Mesenteric fat pad (tissue), 1 donor: ENCODE results near the gene AEBP1. TPM values are rescaled to one million over a fixed set of nuclear protein-coding genes. Genes with fewer than 3 reads are reported as not detected.

ENCODE experiments used
- DNase-seq: peaks from one replicate; pipeline ENCODE4 v3.0.0-alpha.2; 2020; ENCODE audit warnings: low spot score
- total RNA-seq: library from RNA; stranded (reverse); fragmentation: NEBNext Ultra II Directional; extraction: Animal tissue kit (Norgen Biotek cat#: 25700); gene quantifications from one replicate; pipeline ENCODE4 v1.2.1, GENCODE V29; 2021
- donor health status: DM: yes; HTN: yes; CAD: no.

AEBP1 gene
- total RNA-seq, 1 donor from 2014 or later, result 267 TPM

DNA sequence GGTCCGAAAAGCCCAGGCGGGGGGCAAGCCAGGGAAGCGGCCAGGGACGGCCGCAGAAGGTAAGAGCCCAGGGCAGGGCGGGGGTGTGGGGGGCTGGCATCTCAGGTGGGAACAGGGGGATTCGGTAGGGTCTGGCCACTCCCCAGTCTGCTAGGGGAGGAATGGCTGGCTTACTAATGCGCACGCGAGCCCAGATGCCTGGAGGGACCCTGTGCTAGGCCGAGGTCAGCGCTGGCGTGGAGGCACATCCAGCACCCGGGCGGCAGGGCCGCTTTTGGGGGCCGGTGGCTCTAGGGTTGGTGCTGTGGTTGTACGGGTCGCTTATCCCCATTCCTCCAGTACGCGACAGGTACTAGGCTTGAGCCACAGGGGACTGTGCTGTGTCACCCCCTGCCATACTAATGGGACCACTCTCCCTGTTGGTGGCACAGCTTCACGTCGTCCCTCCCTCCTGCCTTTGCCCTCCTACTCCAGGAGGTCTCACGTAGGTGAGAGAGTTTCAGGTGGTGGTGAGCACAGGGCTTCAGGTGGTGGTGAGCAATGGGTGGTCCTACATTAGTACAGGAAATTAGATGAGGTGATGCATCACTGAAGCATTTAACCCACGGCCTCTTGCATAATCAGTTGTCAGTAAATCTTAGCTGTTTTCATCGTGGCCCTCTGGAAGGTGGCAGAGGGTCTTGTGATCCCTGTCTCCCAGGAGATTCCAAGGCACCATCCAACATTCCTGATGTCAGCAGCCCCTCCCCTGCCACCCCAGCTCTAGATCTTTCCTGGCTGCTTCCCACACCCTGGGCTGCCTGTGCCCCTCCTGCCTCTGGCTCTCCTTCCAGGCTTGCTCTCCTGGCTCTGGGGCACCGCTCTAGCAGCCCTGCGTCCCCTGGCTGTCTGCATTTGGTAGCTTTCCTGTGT, 971 bp downstream of the AEBP1 start:
- no peak for DNase-seq

DNA sequence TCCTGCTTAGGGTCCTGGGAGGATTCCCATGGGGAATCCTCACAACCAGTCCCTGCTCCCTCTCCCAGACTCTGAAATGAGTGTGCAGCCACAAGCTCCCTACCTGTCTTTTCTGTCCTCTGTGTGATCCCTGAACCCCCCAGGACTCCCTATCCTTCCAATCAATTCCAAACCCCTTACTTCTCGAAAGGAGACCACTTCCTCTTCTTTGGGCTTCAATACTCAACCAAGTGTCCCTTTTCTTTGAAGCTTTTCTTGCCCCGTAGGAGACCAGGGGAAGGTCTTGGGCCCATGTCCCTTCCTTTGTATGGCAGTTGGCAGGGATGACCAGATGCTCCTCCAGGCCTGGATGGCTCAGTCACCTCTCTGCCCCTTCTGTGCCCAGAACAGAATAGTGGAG, 1.7 kb downstream of the AEBP1 start:
- no peak for DNase-seq

DNA sequence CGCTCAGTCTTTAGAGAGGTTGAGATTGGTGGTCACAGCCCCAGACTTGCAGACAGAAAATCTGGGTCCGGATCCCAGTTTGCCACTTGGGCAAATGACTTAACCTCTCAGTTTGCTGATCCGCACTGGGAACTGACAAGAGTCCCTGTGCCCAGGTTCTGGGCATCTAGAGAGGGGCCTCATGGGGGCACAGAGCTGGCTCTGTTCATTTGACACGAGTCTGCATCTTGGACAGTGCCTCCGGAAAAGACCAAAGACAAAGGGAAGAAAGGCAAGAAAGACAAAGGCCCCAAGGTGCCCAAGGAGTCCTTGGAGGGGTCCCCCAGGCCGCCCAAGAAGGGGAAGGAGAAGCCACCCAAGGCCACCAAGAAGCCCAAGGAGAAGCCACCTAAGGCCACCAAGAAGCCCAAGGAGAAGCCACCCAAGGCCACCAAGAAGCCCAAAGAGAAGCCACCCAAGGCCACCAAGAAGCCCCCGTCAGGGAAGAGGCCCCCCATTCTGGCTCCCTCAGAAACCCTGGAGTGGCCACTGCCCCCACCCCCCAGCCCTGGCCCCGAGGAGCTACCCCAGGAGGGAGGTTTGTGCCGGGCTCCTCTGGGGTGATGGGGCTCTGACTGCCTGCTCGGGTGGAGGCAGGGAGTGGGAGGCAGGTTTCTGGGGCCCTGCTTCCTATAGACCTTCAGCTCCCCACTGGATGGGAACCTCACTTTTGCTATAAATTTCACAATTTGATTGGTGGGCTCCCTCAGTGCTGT, 2.3 kb downstream of the AEBP1 start:
- DNase-seq, result no peak

DNA sequence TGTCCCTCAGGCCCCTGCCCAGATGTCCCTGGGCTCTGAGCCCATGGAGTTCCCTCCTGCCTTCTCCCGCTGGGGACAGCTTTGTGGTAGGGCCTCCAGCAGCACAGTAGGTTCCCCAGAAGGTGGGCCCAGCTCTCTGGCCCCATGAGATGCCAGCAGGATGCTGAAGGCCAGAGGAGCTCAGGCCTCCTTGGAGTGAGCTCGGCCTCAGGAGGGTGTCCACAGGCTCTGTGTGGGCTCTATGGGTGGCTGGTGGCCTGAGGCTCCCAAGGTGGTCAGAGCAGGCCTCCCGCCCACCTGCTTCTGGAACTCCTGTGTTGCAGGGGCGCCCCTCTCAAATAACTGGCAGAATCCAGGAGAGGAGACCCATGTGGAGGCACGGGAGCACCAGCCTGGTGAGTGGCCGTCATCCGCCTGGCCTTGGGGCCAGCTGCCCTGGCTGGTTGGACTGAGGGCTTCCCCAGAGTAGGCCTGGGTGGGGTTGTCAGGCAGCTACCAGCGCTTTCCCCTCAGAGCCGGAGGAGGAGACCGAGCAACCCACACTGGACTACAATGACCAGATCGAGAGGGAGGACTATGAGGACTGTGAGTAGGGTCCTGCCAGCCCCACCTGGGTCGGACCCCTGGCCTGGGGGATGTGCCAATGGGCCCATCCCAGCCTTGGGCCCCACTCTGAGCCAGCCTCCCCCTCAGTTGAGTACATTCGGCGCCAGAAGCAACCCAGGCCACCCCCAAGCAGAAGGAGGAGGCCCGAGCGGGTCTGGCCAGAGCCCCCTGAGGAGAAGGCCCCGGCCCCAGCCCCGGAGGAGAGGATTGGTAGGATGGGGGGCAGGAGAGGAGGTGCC, 3.2 kb downstream of the AEBP1 start:
- DNase-seq, result no peak

DNA sequence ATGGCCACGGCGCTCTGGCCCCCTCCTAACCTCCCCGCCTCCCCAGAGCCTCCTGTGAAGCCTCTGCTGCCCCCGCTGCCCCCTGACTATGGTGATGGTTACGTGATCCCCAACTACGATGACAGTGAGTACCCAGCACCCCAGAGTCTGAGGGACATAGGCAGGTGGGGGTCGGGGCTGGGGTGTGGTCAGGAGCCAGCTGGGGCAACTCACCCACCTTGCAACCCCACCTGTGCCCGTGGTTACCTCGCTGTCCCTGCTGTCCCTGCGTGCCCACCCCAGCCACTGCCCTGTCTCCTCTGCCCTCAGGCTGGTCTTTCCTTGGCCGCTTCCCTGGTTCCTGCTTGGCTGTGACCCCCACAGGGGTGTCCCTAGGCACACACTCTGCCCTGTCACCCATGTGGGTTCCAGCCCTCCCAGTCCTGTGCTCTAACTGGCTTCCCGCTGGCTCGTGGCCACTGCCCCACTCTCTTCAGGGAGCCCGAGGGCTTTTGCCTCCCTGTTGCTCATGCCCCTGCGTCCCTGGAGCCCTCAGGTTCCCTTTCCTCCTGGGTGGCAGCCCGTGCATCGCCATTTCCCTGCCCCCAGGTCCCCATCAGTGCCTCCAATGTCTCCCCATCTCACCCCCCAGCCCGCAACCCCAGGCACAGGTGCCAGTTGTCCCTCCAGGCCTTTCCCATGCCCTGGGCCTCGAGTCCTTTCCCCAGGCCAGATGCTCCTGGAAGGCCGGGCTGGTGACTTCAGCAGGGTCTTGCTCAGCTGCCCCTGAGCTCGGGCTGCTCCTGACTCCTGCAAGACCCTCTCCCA, 4.0 kb downstream of the AEBP1 start:
- DNase-seq, result no peak

DNA sequence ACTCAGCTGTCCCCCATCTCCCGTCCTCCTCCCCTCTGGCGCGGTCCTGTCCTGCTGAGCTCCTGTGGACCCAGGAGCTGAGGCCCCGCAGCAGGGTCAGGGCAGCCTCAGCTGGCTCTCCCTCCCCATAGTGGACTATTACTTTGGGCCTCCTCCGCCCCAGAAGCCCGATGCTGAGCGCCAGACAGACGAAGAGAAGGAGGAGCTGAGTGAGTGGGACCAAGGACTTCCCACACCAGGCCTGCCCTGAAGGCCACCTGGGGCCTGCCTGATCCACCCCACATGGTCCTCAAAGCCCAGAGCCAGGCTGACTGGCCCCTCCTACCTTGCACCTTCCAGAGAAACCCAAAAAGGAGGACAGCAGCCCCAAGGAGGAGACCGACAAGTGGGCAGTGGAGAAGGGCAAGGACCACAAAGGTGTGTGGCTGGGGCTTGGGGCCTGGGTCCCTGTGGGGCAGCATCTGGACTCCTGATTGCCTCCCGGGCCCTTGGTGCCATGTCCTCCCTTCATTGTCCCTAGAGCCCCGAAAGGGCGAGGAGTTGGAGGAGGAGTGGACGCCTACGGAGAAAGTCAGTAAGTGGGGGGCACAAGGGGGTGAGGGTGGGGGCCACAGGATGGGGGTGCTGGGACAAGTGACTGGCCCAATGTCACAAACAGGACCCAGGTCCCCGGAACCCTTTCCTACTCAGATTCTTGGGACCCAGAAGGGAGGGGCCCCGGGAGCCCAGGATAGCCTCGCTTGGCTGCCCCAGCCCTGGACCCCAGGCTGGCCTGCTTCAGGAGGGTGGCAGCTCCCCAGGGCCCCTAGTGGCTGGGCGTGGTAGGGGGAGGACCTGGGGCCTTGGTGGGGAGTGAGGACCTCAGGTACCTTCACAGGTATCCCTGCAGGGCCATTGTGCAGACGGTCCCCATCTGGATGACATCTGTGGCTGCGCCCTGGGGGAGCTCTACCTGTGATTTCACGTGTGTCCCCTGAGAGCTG, 4.9 kb downstream of the AEBP1 start:
- no peak for DNase-seq

DNA sequence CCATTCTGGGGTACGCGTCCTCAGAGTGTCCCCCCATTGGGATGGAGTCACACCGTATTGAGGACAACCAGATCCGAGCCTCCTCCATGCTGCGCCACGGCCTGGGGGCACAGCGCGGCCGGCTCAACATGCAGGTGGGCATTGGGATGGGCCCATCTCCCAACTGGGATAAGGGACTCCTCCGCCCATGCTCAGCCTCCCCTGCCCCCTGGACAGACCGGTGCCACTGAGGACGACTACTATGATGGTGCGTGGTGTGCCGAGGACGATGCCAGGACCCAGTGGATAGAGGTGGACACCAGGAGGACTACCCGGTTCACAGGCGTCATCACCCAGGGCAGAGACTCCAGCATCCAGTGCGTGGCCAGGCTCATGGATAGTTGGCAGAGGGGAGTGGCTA, 5.8 kb downstream of the AEBP1 start:
- no peak for DNase-seq

DNA sequence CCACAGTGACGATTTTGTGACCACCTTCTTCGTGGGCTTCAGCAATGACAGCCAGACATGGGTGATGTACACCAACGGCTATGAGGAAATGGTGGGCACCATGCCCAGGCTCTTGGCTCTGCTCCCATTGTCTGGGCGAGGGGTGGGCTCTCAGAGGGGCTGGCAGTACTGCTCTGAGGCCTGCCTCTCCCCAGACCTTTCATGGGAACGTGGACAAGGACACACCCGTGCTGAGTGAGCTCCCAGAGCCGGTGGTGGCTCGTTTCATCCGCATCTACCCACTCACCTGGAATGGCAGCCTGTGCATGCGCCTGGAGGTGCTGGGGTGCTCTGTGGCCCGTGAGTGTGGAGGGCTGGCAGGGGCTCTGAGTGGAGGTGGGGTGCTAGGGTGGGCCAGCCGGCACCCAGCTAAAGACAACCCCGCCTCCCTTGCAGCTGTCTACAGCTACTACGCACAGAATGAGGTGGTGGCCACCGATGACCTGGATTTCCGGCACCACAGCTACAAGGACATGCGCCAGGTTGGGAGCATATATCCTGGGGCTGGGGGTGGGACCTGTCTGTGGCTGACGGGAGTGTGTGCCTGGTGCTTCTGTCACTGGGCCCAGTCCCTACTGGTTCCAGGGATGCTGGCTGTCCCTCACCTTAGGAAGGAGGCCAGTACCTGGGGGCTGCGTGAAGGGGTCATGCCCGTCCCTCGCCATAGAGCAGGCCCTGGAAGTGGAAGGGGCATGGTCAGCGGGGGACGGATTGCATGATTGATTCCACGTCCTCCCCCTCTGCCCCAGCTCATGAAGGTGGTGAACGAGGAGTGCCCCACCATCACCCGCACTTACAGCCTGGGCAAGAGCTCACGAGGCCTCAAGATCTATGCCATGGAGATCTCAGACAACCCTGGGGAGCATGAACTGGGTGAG, 6.8 kb downstream of the AEBP1 start:
- DNase-seq, result no peak

DNA sequence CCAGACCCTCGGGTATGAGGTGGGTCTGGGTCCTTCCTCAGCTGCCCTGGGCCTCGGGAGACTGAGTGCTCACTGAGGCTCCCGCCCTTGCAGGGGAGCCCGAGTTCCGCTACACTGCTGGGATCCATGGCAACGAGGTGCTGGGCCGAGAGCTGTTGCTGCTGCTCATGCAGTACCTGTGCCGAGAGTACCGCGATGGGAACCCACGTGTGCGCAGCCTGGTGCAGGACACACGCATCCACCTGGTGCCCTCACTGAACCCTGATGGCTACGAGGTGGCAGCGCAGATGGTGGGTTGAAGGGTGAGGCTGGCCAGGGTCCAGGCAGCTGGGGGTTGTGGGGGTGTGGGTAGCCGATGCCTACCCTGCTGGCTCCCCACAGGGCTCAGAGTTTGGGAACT, 7.6 kb downstream of the AEBP1 start:
- DNase-seq, result no peak

DNA sequence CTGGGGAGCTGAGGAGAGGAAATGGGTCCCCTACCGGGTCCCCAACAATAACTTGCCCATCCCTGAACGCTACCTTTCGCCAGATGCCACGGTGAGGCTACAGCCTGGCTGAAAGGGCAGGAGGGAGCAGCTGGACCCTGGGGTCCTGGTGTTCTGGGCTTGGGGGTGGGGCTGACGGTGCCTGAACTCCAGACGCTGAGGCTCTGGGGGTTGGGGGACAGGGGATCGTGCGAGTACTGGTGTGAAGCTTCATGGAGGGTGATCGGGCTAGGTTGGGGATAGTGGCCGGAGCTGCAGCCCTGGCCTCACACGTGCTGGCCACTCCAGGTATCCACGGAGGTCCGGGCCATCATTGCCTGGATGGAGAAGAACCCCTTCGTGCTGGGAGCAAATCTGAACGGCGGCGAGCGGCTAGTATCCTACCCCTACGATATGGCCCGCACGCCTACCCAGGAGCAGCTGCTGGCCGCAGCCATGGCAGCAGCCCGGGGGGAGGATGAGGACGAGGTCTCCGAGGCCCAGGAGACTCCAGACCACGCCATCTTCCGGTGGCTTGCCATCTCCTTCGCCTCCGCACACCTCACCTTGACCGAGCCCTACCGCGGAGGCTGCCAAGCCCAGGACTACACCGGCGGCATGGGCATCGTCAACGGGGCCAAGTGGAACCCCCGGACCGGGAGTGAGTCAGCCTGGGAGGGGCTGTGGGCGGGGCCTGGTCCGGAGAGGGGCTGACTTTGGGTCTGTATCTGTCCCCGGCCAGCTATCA, 8.3 kb downstream of the AEBP1 start:
- DNase-seq, result no peak

DNA sequence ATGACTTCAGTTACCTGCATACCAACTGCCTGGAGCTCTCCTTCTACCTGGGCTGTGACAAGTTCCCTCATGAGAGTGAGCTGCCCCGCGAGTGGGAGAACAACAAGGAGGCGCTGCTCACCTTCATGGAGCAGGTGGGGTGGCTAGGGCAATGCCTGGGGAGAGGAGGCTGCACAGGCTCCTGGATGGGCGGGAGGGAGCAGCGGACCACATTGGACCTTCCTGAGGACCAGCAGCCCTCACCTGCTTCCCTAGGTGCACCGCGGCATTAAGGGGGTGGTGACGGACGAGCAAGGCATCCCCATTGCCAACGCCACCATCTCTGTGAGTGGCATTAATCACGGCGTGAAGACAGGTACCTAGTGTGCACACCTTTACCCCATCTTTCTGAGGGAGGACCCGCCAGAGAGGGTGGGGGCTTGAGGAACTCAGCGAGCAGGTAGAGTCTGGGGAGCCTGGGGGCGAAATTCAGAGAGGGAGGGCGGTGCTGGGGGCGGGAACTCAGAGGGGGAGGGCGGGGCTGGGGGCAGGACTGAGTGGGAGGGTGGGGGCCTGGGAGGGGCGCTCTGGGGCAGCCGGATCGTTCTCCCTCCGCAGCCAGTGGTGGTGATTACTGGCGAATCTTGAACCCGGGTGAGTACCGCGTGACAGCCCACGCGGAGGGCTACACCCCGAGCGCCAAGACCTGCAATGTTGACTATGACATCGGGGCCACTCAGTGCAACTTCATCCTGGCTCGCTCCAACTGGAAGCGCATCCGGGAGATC, 9.0 kb downstream of the AEBP1 start:
- DNase-seq, result no peak

DNA sequence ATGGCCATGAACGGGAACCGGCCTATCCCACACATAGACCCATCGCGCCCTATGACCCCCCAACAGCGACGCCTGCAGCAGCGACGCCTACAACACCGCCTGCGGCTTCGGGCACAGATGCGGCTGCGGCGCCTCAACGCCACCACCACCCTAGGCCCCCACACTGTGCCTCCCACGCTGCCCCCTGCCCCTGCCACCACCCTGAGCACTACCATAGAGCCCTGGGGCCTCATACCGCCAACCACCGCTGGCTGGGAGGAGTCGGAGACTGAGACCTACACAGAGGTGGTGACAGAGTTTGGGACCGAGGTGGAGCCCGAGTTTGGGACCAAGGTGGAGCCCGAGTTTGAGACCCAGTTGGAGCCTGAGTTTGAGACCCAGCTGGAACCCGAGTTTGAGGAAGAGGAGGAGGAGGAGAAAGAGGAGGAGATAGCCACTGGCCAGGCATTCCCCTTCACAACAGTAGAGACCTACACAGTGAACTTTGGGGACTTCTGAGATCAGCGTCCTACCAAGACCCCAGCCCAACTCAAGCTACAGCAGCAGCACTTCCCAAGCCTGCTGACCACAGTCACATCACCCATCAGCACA, 9.7 kb downstream of the AEBP1 start:
- DNase-seq, result no peak

DNA sequence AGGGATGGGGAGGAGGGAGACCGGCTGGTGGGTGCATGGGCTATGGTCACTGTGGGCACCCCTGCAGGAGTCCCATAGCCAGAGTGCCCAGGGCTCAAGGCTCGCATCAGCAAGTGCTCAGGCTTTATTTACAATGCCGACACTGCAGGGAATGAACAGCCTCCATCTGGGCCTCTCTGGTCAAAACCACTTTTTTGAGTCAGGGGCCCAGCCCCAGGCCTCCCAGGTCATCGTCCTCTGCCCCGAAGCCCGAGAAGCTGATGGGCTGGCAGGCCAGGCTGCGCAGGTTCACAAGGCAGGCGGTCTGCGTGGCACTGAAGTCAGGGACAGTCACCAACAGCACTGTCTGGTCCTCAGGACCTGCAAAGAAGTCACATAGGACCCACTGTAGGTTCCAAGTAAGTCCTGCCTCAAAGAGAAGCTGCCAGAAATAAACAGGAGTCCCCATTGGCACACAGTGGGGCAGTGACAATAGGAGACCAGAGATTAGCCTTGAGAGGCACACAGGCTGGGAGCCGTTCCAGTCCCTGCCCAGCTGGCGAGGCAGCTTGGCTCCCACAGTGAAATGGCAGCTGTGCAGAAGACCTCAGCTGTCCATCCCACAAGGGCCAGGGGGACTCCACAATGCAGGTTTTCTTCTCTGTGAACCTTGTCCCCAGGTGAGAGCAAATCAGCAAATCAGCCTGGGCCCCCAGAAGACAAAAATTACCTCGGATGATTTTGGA, 10.6 kb downstream of the AEBP1 start:
- DNase-seq, result no peak

DNA sequence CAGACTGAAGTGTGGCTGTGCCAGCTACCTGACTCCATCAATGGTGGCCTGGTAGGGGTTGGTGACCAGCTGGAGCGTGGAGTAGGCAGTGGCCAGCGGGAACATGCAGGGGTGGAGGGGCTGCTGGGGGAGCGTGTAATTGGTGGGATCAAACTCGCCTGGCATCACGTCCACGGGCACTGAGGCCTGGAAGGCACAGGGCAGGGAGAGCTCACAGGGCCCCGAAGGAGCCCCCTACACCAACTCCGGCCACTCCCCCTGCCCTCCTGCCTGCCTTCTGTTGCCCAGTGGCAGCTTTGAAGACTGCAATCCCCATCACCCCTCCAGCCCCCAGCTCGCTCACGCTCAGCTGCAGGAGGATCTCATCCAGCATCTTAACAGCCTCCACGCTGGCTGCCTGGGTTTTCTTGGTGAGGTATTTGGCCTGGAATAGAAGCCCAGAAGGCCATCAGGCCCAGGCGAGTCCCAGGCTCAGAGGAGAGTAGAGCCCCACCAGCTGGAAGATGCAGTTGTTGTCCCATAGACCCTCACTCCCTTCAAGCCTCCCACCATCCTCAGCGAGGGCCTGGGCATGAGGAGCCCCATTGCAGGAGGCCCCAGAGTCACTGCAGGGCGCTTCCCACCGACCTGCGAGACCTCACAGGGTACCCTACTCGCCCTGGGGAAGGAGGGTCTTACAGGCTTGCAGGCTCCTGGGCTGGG, 12.1 kb downstream of the AEBP1 start:
- DNase-seq, result no peak
